ENCODE data around the gene ZNF808.
"Not testable (repeated sequence)": the region's sequence is repeated elsewhere in the genome, so short reads cannot be mapped to it uniquely, and the experiment has no call there.

Gene ZNF808

DNA sequence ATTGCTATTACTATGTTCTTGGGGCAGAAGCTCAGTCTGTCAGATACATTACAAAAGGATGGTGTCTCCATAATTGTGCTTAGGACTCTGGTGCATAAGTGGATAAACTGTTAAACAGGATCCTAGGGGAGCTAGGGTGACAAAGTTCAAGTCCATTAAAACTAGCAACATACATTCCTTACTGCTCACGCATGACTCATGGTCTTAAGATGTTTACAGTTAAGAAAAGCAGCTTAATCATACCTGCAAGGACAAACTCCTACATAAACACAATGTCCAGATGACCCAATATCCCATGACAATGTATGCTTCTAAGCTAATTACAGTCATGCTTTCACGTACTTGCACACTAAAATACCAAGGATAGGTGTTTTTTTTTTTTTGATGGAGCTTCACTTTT is 39.1 kb downstream of the ZNF808 start:
- H3K4me1 ChIP-seq (ENCODE audit: control insufficient read depth in 1 of 2, insufficient read depth in 2 of 2, low read length in 2 of 2), result peaks cover 0 to 13% of the 10 kb centered on the region in 2 donors
- H3K27ac ChIP-seq (ENCODE audit: low read length), result no peak overlapping the region
- H3K9me3 ChIP-seq (ENCODE audit: control insufficient read depth in 1 of 2, low read length in 2 of 2), result peaks cover 0 to 5% of the 10 kb centered on the region in 2 donors
- no peak overlapping the region for H3K4me3 ChIP-seq (ENCODE audit: low read depth in 1 of 2, low read length in 2 of 2)
- no peaks in the 10 kb centered on the region for H3K27me3 ChIP-seq (ENCODE audit: low read depth, low read length)
- H3K36me3 ChIP-seq (ENCODE audit: control insufficient read depth in 1 of 2, insufficient read depth in 2 of 2, low read length in 2 of 2), result peaks cover 0 to 13% of the 10 kb centered on the region in 2 donors

DNA sequence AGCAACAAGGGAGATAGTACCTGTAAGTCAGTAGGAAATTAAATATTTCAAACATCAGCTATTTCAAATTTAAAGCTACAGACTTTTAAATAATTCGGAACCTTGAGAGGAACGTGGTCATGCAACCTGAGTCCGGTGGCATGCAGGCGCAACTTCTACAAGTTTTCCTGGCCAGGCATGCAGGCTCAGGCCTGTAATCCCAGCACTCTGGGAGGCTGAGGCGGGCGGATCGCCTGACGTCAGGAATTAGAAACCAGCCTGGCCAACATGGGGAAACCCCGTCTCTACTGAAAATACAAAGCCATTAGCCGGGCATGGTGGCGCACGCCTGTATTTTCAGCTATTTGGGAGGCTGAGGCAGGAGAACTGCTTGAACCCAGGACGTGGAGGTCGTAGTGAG is 40.5 kb downstream of the ZNF808 start:
- Histone ChIP-seq H3K9me3 (ENCODE audit: control insufficient read depth in 1 of 2, low read length in 2 of 2) (peaks cover 0 to 2% of the 10 kb centered on the region in 2 donors), H3K36me3 (ENCODE audit: control insufficient read depth in 1 of 2, insufficient read depth in 2 of 2, low read length in 2 of 2) (peaks cover 0 to 9% of the 10 kb centered on the region in 2 donors)

GRCh38 chr19:52569638-52569999 is 42.2 kb downstream of the ZNF808 start:
- not testable (repeated sequence) for H3K27me3 ChIP-seq (ENCODE audit: low read depth, low read length); H3K9me3 ChIP-seq (ENCODE audit: control insufficient read depth in 1 of 2, low read length in 2 of 2)
- Histone ChIP-seq H3K27ac (ENCODE audit: low read length) (peak overlapping the region; percentile 93), H3K4me3 (ENCODE audit: low read depth in 1 of 2, low read length in 2 of 2) (peak overlapping the region; percentile 94 to 97), H3K36me3 (ENCODE audit: control insufficient read depth in 1 of 2, insufficient read depth in 2 of 2, low read length in 2 of 2) (peaks cover 5 to 18% of the 10 kb centered on the region in 2 donors), H3K4me1 (ENCODE audit: control insufficient read depth in 1 of 2, insufficient read depth in 2 of 2, low read length in 2 of 2) (peaks cover 0 to 13% of the 10 kb centered on the region in 2 donors)

More for the DNA sequence above, 40.5 kb downstream of the ZNF808 start:
- Histone ChIP-seq H3K27ac (ENCODE audit: low read length) (no peak overlapping the region), H3K4me1 (ENCODE audit: control insufficient read depth in 1 of 2, insufficient read depth in 2 of 2, low read length in 2 of 2) (peaks cover 0 to 13% of the 10 kb centered on the region in 2 donors), H3K4me3 (ENCODE audit: low read depth in 1 of 2, low read length in 2 of 2) (no peak overlapping the region), H3K27me3 (ENCODE audit: low read depth, low read length) (no peaks in the 10 kb centered on the region)

- H3K4me3 ChIP-seq (ENCODE audit: low read depth in 1 of 2, low read length in 2 of 2), result peak within 1 kb of the TSS; percentile 94 to 97
- peaks cover 5 to 18% of the 10 kb centered on the region in 2 donors for H3K36me3 ChIP-seq (ENCODE audit: control insufficient read depth in 1 of 2, insufficient read depth in 2 of 2, low read length in 2 of 2)
- H3K27ac ChIP-seq (ENCODE audit: low read length), result peak within 1 kb of the TSS; percentile 93
- H3K9me3 ChIP-seq (ENCODE audit: control insufficient read depth in 1 of 2, low read length in 2 of 2), result peaks cover 0 to 1% of the 10 kb centered on the region in 2 donors
- peaks cover 0 to 13% of the 10 kb centered on the region in 2 donors for H3K4me1 ChIP-seq (ENCODE audit: control insufficient read depth in 1 of 2, insufficient read depth in 2 of 2, low read length in 2 of 2)
- no peaks in the 10 kb centered on the region for H3K27me3 ChIP-seq (ENCODE audit: low read depth, low read length)
Measured at GRCh38 chr19:52570000-52570861, 42.8 kb downstream of the ZNF808 start, which contains the start of gene ZNF701. ZNF701 (plus strand) TSS chr19:52570287; CDS start chr19:52574148, 3,861 bp downstream.

DNA sequence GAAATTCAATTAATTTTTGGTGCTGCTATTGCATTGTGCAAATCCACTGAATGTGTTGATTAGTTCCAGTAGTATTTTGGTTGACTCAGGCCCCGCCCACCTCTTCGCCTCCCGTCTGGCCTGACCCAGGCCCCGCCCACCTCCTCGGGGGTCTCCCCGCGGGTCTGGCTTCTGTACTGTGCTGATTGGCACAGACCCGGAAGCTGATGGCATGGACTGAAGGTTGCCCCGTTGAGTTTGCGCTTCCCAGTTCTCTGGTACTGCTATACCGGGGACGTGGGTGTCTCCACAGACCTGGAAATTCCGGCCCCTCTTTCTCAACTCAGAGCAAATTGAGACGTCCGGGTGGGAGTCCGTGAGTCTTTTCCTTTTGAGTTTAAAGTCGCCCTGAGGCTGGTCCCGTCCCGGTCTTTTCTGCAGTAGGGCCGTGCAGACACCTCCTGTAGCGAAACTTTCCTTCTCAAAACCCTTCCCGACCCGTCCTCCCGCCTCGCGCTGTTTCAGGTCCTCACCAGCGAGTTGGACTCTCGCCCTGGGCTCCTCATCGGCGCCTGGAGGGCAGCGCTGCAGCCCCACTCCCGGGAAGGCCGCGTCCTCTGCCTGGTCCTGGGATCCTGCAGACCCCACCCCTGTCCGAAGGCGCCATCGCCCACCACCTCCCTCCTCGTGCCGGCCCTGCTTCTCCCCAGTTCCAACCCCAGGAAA is 57.4 kb downstream of the ZNF808 start:
- H3K36me3 ChIP-seq (ENCODE audit: control insufficient read depth in 1 of 2, insufficient read depth in 2 of 2, low read length in 2 of 2), result peaks cover 8 to 53% of the 10 kb centered on the region in 2 donors
- no peak overlapping the region for H3K27ac ChIP-seq (ENCODE audit: low read length)
- no peak overlapping the region for H3K4me3 ChIP-seq (ENCODE audit: low read depth in 1 of 2, low read length in 2 of 2)
- peaks cover 9 to 11% of the 10 kb centered on the region in 2 donors for H3K9me3 ChIP-seq (ENCODE audit: control insufficient read depth in 1 of 2, low read length in 2 of 2)
- no peaks in the 10 kb centered on the region for H3K4me1 ChIP-seq (ENCODE audit: control insufficient read depth in 1 of 2, insufficient read depth in 2 of 2, low read length in 2 of 2)
- H3K27me3 ChIP-seq (ENCODE audit: low read depth, low read length), result no peaks in the 10 kb centered on the region

- Histone ChIP-seq H3K27me3 (ENCODE audit: low read depth, low read length) (no peaks in the 10 kb centered on the region), H3K9me3 (ENCODE audit: control insufficient read depth in 1 of 2, low read length in 2 of 2) (peaks cover 9 to 11% of the 10 kb centered on the region in 2 donors), H3K4me3 (ENCODE audit: low read depth in 1 of 2, low read length in 2 of 2) (no peak overlapping the region), H3K27ac (ENCODE audit: low read length) (no peak overlapping the region), H3K36me3 (ENCODE audit: control insufficient read depth in 1 of 2, insufficient read depth in 2 of 2, low read length in 2 of 2) (peaks cover 11 to 46% of the 10 kb centered on the region in 2 donors), H3K4me1 (ENCODE audit: control insufficient read depth in 1 of 2, insufficient read depth in 2 of 2, low read length in 2 of 2) (no peaks in the 10 kb centered on the region)
Measured at GRCh38 chr19:52585604-52586003, 58.1 kb downstream of the ZNF808 start.

GRCh38 chr19:52590728-52591127 is 63.3 kb downstream of the ZNF808 start:
- H3K4me1 ChIP-seq (ENCODE audit: control insufficient read depth in 1 of 2, insufficient read depth in 2 of 2, low read length in 2 of 2), result no peaks in the 10 kb centered on the region
- H3K27me3 ChIP-seq (ENCODE audit: low read depth, low read length), result no peaks in the 10 kb centered on the region
- H3K9me3 ChIP-seq (ENCODE audit: control insufficient read depth in 1 of 2, low read length in 2 of 2), result no peaks in the 10 kb centered on the region
- peaks cover 10 to 24% of the 10 kb centered on the region in 2 donors for H3K36me3 ChIP-seq (ENCODE audit: control insufficient read depth in 1 of 2, insufficient read depth in 2 of 2, low read length in 2 of 2)
- no peak overlapping the region for H3K4me3 ChIP-seq (ENCODE audit: low read depth in 1 of 2, low read length in 2 of 2)
- no peak overlapping the region for H3K27ac ChIP-seq (ENCODE audit: low read length)

DNA sequence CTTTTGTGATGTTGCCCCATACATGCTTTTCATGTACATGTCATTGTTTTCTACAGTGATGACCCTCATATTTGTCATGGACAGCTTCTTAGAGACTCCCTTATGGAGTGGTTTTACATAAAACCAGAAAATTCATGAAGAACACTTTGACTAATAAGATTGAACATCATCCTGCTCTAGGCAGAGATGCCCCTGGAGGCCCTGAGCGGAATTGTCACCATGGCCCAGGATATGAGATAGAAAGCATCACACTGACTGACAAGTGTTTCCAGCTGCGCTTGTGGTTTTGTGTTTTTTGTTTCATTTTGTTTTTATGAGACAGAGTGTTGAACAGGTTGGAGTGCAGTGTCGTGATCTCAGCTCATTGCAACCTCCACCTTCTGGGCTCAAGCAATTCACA is 64.8 kb downstream of the ZNF808 start:
- Histone ChIP-seq H3K4me3 (ENCODE audit: low read depth in 1 of 2, low read length in 2 of 2) (no peak overlapping the region), H3K27me3 (ENCODE audit: low read depth, low read length) (no peaks in the 10 kb centered on the region), H3K4me1 (ENCODE audit: control insufficient read depth in 1 of 2, insufficient read depth in 2 of 2, low read length in 2 of 2) (no peaks in the 10 kb centered on the region), H3K9me3 (ENCODE audit: control insufficient read depth in 1 of 2, low read length in 2 of 2) (no peaks in the 10 kb centered on the region), H3K36me3 (ENCODE audit: control insufficient read depth in 1 of 2, insufficient read depth in 2 of 2, low read length in 2 of 2) (peaks cover 17 to 40% of the 10 kb centered on the region in 2 donors), H3K27ac (ENCODE audit: low read length) (no peak overlapping the region)

- H3K36me3 ChIP-seq (ENCODE audit: control insufficient read depth in 1 of 2, insufficient read depth in 2 of 2, low read length in 2 of 2), result peaks cover 17 to 38% of the 10 kb centered on the region in 2 donors
- H3K9me3 ChIP-seq (ENCODE audit: control insufficient read depth in 1 of 2, low read length in 2 of 2); H3K4me3 ChIP-seq (ENCODE audit: low read depth in 1 of 2, low read length in 2 of 2); H3K27ac ChIP-seq (ENCODE audit: low read length); H3K27me3 ChIP-seq (ENCODE audit: low read depth, low read length); H3K4me1 ChIP-seq (ENCODE audit: control insufficient read depth in 1 of 2, insufficient read depth in 2 of 2, low read length in 2 of 2): not testable (repeated sequence)
Measured at GRCh38 chr19:52593441-52593840, 66.0 kb downstream of the ZNF808 start.

DNA sequence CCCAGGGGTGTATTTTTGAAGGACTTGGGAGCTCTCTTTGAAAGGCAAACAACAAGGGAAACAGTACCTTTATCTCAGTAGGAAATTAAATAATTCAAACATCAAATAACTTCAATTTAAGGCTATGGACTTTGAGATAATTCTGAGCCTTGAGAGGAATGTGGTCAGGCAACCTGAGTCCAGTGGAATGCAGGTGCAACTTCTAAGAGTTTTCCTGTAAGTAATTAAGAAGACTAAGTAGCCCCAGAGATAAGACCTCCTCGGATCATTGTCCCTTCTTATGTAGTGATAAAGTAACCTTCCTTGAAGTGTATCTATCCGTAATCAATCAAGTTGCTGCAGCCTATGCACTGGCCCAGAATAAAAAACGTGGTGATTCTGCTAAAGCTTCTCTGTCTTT is 71.8 kb downstream of the ZNF808 start:
- Histone ChIP-seq H3K36me3 (ENCODE audit: control insufficient read depth in 1 of 2, insufficient read depth in 2 of 2, low read length in 2 of 2) (peaks cover 10 to 19% of the 10 kb centered on the region in 2 donors), H3K27ac (ENCODE audit: low read length) (no peak overlapping the region), H3K4me1 (ENCODE audit: control insufficient read depth in 1 of 2, insufficient read depth in 2 of 2, low read length in 2 of 2) (peaks cover 0 to 5% of the 10 kb centered on the region in 2 donors), H3K27me3 (ENCODE audit: low read depth, low read length) (no peaks in the 10 kb centered on the region), H3K9me3 (ENCODE audit: control insufficient read depth in 1 of 2, low read length in 2 of 2) (no peaks in the 10 kb centered on the region), H3K4me3 (ENCODE audit: low read depth in 1 of 2, low read length in 2 of 2) (no peak overlapping the region)

DNA sequence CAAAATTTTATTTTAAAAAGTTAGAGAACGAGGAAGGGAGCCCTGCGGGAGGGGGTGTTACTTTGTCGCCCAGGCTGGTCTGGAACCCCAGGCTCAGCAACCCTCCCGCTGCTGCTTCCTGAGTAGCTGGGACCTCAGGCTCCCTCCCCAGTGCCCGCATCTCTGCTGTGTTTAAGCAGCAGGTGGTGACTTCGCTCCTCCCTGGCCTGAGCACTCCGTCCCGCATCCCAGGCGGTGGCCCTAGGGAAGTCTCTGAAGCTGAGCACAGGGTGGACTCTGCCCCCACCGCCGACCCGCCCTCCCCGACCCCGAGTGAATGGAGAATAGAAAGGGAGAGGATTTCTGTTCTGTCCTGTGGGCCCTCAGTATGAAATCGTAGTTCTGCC is 73.2 kb downstream of the ZNF808 start:
- Histone ChIP-seq H3K4me1 (ENCODE audit: control insufficient read depth in 1 of 2, insufficient read depth in 2 of 2, low read length in 2 of 2) (peaks cover 0 to 5% of the 10 kb centered on the region in 2 donors), H3K36me3 (ENCODE audit: control insufficient read depth in 1 of 2, insufficient read depth in 2 of 2, low read length in 2 of 2) (peaks cover 8 to 18% of the 10 kb centered on the region in 2 donors), H3K27me3 (ENCODE audit: low read depth, low read length) (no peaks in the 10 kb centered on the region), H3K9me3 (ENCODE audit: control insufficient read depth in 1 of 2, low read length in 2 of 2) (no peaks in the 10 kb centered on the region), H3K4me3 (ENCODE audit: low read depth in 1 of 2, low read length in 2 of 2) (peak overlapping the region; percentile 44 to 80), H3K27ac (ENCODE audit: low read length) (no peak overlapping the region)
